Sigmoid colon (tissue), 7 donors: ENCODE measurements around the gene CDH3. TPM values are rescaled to one million over a fixed set of nuclear protein-coding genes. Genes with fewer than 3 reads are reported as not detected.

Experiments
- DNase-seq: peaks from one replicate; pipeline ENCODE4 v3.0.0-alpha.2; 2019
- H3K27ac ChIP-seq, 4 donors: fragments of 200-600 bp; sonication (generic); one replicate each; pipeline ENCODE4 v1.5.1; 2016 to 2019; ENCODE audit warnings: mild to moderate bottlenecking in 1 of 4
- H3K27me3 ChIP-seq, 3 donors: fragments of 200-600 bp; sonication (generic); one replicate each; pipeline ENCODE4 v1.5.1; 2019; ENCODE audit warnings: mild to moderate bottlenecking in 1 of 3
- H3K36me3 ChIP-seq, 4 donors: fragments of 200-600 bp; sonication (generic); one replicate each; pipeline ENCODE4 v1.5.1; 2016 to 2019
- H3K4me1 ChIP-seq, 4 donors: fragments of 200-600 bp; sonication (generic); one replicate each; pipeline ENCODE4 v1.5.1; 2017 to 2019
- H3K4me3 ChIP-seq, 4 donors: fragments of 200-600 bp; sonication (generic); one replicate each; pipeline ENCODE4 v1.5.1; 2017 to 2019; ENCODE audit warnings: mild to moderate bottlenecking in 2 of 4, moderate library complexity in 1 of 4
- H3K9me3 ChIP-seq, 4 donors: fragments of 200-600 bp in 3 of 4; sonication (generic) in 3 of 4; one replicate each; pipeline versions ENCODE4 v1.5.1 to v1.6.1; 2013 to 2019
- CTCF ChIP-seq, 4 experiments: fragments of 450-650 bp in 3 of 4; fragments of 200-600 bp in 1 of 4; IDR thresholded peaks; one replicate each; pipeline ENCODE4 v1.5.1; 2016 to 2019; ENCODE audit warnings: antibody characterized with exemption in 4 of 4, mild to moderate bottlenecking in 3 of 4, moderate library complexity in 2 of 4
- EP300 ChIP-seq, 4 donors: sonication (generic); formaldehyde crosslinking; IDR thresholded peaks; one replicate each; pipeline ENCODE4 v1.6.1; 2017; ENCODE audit warnings: antibody characterized with exemption in 4 of 4
- POLR2A ChIP-seq, 2 donors: fragments of 450-650 bp; IDR thresholded peaks; one replicate each; pipeline ENCODE4 v1.6.1; 2016; ENCODE audit warnings: antibody characterized with exemption in 2 of 2, mild to moderate bottlenecking in 2 of 2, moderate library complexity in 2 of 2
- POLR2AphosphoS5 ChIP-seq, 4 donors: sonication (generic); formaldehyde crosslinking; IDR thresholded peaks; one replicate each; pipeline ENCODE4 v1.6.1; 2017; ENCODE audit warnings: antibody characterized with exemption in 4 of 4
- WGBS, 2 donors: extraction: QIAGEN DNeasy Blood & Tissue Kit; methylation state at CpG; one replicate each; pipeline ENCODE4 v1.1.7; 2013; 5-methylcytosine and 5-hydroxymethylcytosine counted together
- intact Hi-C: fragments of 100-400 bp; cut with DNase I; formaldehyde crosslinking; loops from one replicate; pipeline ENCODE4 v1.15.1; 2023
- polyA plus RNA-seq, 3 donors: library from polyadenylated mRNA; stranded (reverse); fragments of 200-250 nt; gene quantifications; one replicate each; pipeline ENCODE4 v1.2.3, GENCODE V29; 2013
- total RNA-seq, 4 donors: library from RNA; depleted of rRNA; stranded (reverse); fragments of >200 nt; gene quantifications; one replicate each; pipeline ENCODE4 v1.1.0, GENCODE V29; 2016
- donor health status: healthy with polysubstance abuse.
- donor health status: Bipolar disorder and iron deficiency.
- donor health status: healthy.

The CDH3 gene
- total and polyA plus RNA-seq, 7 donors, result under 0.01 to 4.9 (median 1.5) TPM; not detected in 3

- WGBS, 2 donors, result 89 to 95% methylated on average over 2 of the region's 2 CpGs
- no peak overlapping the region for H3K27ac ChIP-seq
Observed at GRCh38 chr16:68608330-68608729, 36.8 kb upstream of the CDH3 start.

GRCh38 chr16:68612996-68613395 is 32.1 kb upstream of the CDH3 start:
- Histone ChIP-seq H3K4me1 (no peaks in the 10 kb centered on the region), H3K9me3 (peaks cover 3 to 10% (median 8%) of the 10 kb centered on the region in 4 donors), H3K4me3 (no peak overlapping the region), H3K27ac (no peak overlapping the region), H3K36me3 (no peaks in the 10 kb centered on the region), H3K27me3 (no peaks in the 10 kb centered on the region)
- no peak for TF ChIP-seq POLR2AphosphoS5 (IDR thresholded peaks at IDR 0.05)
- TF ChIP-seq POLR2A (IDR thresholded peaks at IDR 0.05), result no peak
- no peak for TF ChIP-seq EP300 (IDR thresholded peaks at IDR 0.05)
- TF ChIP-seq CTCF (IDR thresholded peaks at IDR 0.05), result no peak
- WGBS, 2 donors, result 93 to 96% methylated on average over 3 of the region's 3 CpGs
- intact Hi-C loops, result no loop called here
- DNase-seq, result no peak

More at GRCh38 chr16:68608330-68608729, 36.8 kb upstream of the CDH3 start:
- Histone ChIP-seq H3K4me1 (no peaks in the 10 kb centered on the region), H3K4me3 (no peak overlapping the region), H3K36me3 (no peaks in the 10 kb centered on the region), H3K9me3 (peaks cover 0 to 4% (median 1%) of the 10 kb centered on the region in 4 donors), H3K27me3 (no peaks in the 10 kb centered on the region)
- TF ChIP-seq POLR2A (IDR thresholded peaks at IDR 0.05) (no peak), CTCF (IDR thresholded peaks at IDR 0.05) (no peak), POLR2AphosphoS5 (IDR thresholded peaks at IDR 0.05) (no peak), EP300 (IDR thresholded peaks at IDR 0.05) (no peak)
- no peak for DNase-seq
- intact Hi-C loops, result no loop called here

- WGBS, 2 donors, result 87 to 89% methylated on average over 7 of the region's 7 CpGs
- Histone ChIP-seq H3K4me1 (no peaks in the 10 kb centered on the region), H3K9me3 (peaks cover 3 to 10% (median 8%) of the 10 kb centered on the region in 4 donors), H3K27me3 (no peaks in the 10 kb centered on the region), H3K27ac (no peak overlapping the region), H3K36me3 (no peaks in the 10 kb centered on the region), H3K4me3 (no peak overlapping the region)
- DNase-seq, result no peak
- intact Hi-C loops, result no loop called here
- TF ChIP-seq CTCF (IDR thresholded peaks at IDR 0.05), result no peak
- TF ChIP-seq POLR2AphosphoS5 (IDR thresholded peaks at IDR 0.05), result no peak
- TF ChIP-seq EP300 (IDR thresholded peaks at IDR 0.05), result no peak
- TF ChIP-seq POLR2A (IDR thresholded peaks at IDR 0.05), result no peak
Observed at GRCh38 chr16:68617734-68618133, 27.4 kb upstream of the CDH3 start.

- intact Hi-C loops, result no loop called here
- no peak for DNase-seq
- Histone ChIP-seq H3K9me3 (no peaks in the 10 kb centered on the region), H3K4me3 (no peak overlapping the region), H3K27ac (no peak overlapping the region), H3K36me3 (no peaks in the 10 kb centered on the region), H3K4me1 (no peaks in the 10 kb centered on the region), H3K27me3 (peaks cover 0 to 5% (median 0%) of the 10 kb centered on the region in 3 donors)
- TF ChIP-seq CTCF (IDR thresholded peaks at IDR 0.05) (no peak), EP300 (IDR thresholded peaks at IDR 0.05) (no peak), POLR2AphosphoS5 (IDR thresholded peaks at IDR 0.05) (no peak), POLR2A (IDR thresholded peaks at IDR 0.05) (no peak)
- WGBS, 2 donors, result 82 to 87% methylated on average over 8 of the region's 8 CpGs
Observed at GRCh38 chr16:68626557-68626956, 18.6 kb upstream of the CDH3 start.

GRCh38 chr16:68627951-68628425 is 17.1 kb upstream of the CDH3 start:
- TF ChIP-seq POLR2A (IDR thresholded peaks at IDR 0.05), result no peak
- TF ChIP-seq POLR2AphosphoS5 (IDR thresholded peaks at IDR 0.05), result no peak
- TF ChIP-seq EP300 (IDR thresholded peaks at IDR 0.05), result no peak
- no peak for TF ChIP-seq CTCF (IDR thresholded peaks at IDR 0.05)
- Histone ChIP-seq H3K36me3 (no peaks in the 10 kb centered on the region), H3K9me3 (no peaks in the 10 kb centered on the region), H3K27me3 (peaks cover 0 to 5% (median 0%) of the 10 kb centered on the region in 3 donors), H3K4me3 (no peak overlapping the region), H3K4me1 (no peaks in the 10 kb centered on the region), H3K27ac (no peak overlapping the region)
- WGBS, 2 donors, result 56% methylated on average over 5 of the region's 5 CpGs
- DNase-seq, result no peak
- intact Hi-C loops, result no loop called here
